Activated T-cell treated with anti-CD3 and anti-CD28 coated beads, Interleukin-2, amount 50 U/mL, for 48 hours (primary cell): ENCODE data around the gene MMP13.
"Not testable (repeated sequence)": the region's sequence is repeated elsewhere in the genome, so short reads cannot be mapped to it uniquely, and the experiment has no call there.

Experiments
- DNase-seq, 2 experiments: peaks; one replicate each; pipeline ENCODE4 v3.0.0-alpha.2; 2020

Gene MMP13

DNA sequence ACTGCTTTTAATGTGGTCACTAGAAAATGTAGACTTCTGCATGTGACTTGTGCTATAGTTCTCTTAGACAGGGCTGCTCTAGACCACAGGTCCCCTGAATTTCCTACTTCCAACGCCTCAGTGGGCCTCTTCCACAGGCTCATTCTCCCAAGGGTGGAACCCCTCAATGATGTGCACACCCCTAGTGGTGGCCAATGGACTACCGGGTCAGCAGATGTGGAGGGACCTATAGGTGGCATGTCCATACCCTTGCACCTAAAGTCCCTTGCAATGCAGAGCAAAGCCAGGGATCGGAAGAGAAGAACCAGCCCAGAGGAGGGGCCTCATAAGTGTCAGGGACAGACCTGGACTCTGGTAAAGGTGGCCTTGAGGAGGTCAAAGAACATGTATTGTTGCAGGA is 20.0 kb downstream of the MMP13 start:
- DNase-seq, result no peak

DNA sequence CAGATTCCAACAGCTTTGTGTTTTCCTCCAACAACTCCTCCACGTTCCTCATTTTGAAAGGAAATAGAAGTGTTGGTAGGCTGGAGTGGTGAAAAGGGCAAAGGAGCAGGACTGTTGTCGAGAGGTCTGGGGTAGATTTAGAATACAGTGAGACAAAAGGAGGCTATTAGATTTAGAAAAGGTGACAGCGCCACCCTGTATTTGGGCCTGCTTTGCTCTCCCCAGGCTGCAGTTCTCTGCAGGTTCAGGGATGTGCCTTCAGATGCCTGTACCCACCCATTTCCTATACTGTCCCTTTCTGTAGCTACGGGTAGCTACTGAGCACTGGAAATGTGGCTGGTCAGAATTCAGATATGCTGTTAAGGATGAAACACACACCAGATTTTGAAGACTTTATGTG is 20.8 kb downstream of the MMP13 start:
- no peak for DNase-seq

DNA sequence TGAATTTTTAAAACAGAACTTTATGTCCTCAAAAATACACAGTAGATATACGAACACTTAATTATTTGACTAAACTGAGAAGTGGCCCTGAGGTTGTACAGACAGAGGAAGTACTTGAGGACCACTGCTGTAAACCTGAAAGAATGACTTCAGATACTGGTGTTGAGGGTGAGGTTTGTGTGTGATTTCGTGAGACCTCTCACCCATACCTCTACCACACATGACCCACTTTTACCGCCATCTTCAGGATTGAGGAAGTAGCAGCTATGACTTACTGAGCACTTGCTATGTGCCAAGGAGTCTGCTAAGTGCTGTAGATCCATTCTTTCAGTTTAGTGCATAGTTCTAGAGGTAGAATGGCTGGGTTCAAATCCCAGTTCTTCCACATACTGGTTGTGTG is 21.9 kb downstream of the MMP13 start:
- no peak for DNase-seq

- DNase-seq, result no peak
These were observed 22.9 kb downstream of the MMP13 start for GRCh38 chr11:102932678-102933077.

DNA sequence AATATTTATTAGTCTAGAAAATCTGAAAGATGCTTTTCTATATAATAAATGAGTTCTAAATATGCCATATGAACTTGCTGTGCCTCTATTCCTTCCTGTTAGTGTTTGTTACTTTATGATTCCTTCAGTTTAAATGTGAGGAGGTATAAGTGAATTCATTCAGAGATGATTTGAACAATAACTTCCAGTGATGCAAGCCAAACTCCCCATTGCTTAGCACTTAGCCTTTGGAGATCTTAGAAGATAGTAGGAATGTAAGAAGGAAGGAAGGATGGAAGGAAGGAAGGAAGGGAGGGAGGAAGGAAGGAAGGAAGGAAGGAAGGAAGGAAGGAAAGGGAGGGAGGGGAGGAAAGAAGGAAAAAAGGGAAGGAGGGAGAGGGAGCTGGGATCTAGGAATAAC is 25.1 kb downstream of the MMP13 start:
- no peak for DNase-seq

DNA sequence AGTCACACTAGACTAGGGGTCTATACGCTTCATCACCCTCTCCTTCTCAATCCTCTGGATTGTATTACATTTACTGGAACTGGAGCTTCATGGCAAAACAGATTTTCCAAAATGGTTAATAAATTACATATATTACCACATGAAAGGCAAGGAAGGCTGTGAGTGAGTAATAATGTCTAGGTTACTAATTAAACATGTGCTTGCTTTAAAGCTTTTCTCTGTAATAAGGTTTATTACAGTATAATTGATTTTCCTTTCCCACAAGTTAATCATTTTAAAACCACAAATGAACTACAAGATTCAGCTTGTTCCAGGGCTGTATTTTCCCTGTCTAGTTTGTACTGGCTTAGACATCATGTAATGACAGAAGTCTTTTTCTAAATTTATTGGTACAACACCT is 25.6 kb downstream of the MMP13 start:
- no peak for DNase-seq

DNA sequence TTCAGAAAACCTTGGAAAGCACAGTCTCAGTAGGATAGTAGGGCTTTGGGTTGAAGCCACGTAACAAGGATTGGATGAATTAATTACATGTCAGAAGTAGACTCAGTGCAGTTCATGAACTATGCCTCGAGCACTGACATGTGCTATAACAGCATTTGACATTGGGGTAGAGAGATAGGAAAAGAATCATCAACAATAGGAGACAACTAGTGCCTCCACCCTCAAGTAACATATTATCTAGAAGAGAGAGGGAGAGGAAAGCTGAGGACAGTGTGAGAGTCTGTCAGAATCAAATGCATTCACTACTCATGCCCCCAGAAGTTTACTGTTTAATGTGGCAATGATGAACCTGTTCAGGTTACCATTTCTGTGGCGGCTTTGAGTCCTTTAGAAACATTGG is 26.4 kb downstream of the MMP13 start:
- no peak for DNase-seq

DNA sequence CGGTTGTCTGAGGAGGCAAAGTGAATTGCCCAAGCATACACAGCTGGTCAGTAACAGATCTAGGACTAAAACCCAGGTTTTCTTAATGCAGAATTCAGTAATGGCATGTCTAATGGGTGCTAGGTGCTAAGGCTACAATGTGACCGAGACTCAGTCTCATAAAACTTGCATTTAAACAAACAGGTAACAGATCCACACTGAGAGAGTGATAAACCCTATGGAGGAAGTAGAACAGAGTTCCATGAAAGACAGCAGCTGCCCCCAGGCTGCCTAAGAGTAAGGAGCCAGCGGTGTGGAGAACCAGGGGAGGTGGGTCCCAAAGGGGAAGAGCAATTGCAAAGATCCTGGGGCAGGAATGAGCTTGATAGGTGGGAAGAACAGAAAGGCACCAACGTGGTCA is 27.3 kb downstream of the MMP13 start:
- no peak for DNase-seq

DNA sequence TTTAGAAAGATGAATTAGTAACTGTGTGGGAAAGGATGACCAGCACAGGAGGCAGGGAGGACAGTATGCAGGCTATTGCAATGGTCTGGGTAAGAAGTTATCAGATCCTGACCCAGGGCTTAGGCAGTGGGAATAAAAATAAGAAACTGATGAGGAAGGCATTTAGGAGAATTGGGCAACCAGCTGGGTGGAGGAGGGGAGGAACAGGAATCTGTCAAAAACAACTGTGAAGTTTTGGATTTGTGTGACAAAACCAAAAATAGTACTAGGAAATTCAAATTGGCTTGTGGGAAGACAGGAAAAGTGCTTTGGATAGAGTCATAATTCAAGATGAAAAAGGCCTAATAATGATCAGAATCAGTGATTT is 27.9 kb downstream of the MMP13 start:
- no peak for DNase-seq

- no peak for DNase-seq
These were observed 28.4 kb downstream of the MMP13 start for GRCh38 chr11:102926961-102927623.

DNA sequence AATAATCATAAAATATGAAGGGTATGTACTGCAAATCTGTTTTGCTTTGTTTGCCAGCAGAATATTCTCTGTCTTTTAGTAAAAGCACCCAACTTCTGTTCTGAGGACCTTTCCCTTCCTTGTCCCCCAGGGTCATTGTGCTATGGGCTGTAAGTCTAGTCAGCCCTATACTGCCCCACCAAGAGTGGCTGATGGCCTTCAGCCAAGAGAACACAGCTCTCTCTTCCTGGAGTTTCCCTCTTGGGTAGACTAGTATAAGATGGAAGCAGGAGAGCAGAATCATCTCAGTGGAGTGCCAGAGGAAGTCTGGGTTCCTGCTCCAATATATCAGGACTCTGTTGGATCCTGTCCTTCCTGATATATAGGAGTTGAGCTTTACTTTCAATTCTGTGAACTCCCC is 29.0 kb downstream of the MMP13 start:
- no peak for DNase-seq

DNA sequence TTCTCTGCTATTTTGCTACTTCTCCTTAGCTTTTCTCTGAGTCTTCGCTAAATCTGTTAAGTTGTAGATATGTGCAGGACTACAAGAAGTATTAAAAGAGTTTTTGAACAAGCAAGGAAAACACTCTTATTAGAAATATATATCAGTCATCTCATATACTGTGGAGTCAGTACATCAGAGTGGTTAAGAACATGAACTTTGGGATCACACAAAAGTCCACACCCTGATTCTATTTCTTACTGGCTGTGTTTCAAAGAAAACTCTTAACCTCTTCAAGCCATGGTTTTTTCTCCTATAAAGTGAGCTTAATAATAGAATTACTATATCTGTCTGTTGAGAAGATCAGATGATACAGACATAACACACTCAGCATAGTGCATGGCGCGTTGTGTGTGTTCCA is 29.5 kb downstream of the MMP13 start:
- no peak for DNase-seq

DNA sequence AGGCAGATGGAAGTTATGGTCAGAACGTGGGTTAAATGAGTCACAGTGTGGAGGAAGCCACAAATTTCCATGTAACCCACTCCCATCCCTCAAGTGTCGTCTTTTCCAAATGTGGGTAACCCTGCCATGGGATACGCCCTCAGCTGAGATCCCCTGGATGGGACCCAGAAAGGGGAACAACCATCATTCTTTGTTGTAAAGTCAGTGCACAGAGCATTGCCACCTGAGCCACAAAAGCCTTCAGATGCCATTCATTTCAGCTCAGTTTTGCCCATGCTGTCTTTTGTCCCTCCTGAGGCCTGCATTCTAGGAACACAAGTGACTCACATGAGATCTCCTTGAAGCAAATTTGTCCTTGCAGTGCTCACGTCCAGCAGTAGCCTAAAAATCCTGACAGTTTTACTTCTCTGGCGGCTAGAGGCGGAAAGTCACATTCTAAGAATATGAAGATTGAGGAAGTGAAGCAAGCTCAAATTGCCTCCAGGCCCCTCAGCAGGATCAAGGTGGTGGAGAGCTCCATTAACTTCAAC is 30.6 kb downstream of the MMP13 start:
- no peak for DNase-seq

DNA sequence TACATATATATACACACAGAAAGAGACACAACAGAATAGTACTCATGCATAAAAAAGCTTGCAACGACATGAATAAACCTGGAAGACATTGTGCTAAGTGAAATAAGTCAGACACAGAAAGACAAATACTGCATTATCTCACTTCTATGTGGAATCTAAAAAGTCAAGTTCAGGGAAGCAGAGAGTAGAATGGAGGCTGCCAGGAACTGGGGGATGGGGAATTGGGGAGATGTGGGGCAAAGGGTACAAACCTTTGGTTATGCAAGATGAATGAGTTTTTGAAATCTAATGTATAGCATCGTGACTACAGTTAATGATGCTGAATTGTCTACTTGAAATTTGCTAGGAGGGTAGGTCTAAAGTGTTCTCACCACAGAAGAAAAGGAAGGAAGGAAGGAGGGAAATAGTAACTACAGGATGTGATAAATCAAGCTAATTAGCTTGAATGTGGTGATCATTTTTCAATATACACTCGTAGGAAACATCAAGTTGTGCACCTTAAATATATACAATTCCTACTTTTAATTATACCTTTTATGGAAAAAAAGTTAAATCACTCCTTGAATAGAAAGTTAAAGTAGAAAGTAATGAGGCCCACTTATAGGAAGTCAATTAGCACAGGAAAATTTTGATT is 33.8 kb downstream of the MMP13 start:
- no peak for DNase-seq

GRCh38 chr11:102920118-102920684 is 35.3 kb downstream of the MMP13 start:
- DNase-seq, result no peak

GRCh38 chr11:102915044-102915375 is 40.5 kb downstream of the MMP13 start:
- DNase-seq, result no peak

DNA sequence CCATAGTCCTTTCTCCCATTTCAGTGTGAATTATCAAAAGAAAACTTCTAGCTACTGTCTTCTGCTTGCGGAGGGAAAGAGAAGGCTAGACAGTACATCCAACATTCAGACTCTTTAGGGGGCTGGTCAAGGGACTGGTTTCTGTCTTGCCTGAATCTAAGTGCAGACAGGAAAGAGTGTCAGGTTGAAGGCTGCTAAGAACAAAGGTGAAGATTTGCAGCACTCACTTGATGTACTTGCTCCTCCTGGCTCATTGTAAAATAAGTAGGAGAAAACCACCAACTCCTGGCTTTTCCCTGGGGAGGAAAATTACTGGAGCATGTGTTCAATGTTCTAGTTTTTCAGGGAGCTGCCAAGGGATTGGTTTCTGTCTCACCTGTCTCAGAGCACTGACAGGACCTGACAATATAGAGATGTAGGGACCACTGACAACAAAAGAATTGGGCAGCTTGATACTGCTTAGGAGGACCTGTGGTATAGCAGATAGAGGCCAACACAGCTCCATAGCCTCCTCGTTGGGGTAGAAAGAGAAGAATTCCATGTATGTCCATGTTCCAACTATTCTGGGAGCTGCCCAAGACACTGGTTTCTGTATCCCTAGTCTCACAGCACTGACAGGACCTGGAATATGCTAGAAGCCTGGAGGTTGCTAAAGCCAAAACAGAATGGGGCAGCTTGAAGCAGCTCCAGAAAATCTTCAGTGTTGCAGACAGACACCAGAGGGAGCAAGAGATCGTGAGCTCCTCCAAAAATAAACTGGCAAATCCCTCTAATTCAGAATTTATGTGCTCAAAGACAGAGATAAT is 41.1 kb downstream of the MMP13 start:
- no peak for DNase-seq

DNA sequence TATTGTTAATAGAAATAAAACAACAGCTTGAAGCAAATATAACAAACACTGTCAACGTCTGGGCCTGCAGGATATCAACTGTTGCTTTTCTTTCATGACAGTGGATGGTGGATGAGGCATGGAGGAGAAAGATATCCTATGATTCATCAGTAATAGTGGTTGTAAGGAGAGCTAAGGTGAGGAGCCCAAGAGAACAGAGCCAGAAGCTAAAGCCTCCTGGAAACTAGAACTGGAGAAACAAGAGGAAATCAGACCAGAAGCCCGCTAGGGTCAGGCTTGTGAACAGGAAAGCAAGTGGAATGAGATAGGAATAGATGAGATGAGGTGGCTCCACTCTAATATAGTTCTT is 43.1 kb downstream of the MMP13 start:
- no peak for DNase-seq

GRCh38 chr11:102911758-102912481 is 43.6 kb downstream of the MMP13 start:
- DNase-seq, result no peak

GRCh38 chr11:102905848-102906247 is 49.7 kb downstream of the MMP13 start:
- not testable (repeated sequence) for DNase-seq

DNA sequence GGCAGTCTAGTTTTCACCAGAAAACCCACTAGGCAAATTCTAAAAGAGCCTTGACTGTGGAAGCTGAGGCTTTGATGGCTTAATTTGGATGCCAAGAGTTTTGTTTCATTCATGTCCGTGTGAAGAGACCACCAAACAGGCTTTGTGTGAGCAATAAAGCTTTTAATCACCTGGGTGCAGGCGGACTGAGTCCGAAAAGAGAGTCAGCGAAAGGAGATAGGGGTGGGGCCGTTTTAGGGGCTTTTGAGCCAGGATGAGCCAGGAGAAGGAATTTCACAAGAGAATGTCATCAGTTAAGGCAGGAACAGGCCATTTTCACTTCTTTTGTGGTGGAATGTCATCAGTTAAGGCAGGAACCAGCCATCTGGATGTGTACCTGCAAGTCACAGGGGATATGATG is 51.6 kb downstream of the MMP13 start:
- DNase-seq, result not testable (repeated sequence)

GRCh38 chr11:102900346-102900745 is 55.2 kb downstream of the MMP13 start:
- no peak for DNase-seq
